Ureter (tissue), 1 donor: ENCODE data around the gene ZBTB18. TPM values are rescaled to one million over a fixed set of nuclear protein-coding genes. Genes with fewer than 3 reads are reported as not detected.
"Not testable (repeated sequence)": the region's sequence is repeated elsewhere in the genome, so short reads cannot be mapped to it uniquely, and the experiment has no call there.

ENCODE experiments used
- DNase-seq: peaks from one replicate; pipeline ENCODE4 v3.0.0-alpha.2; 2020; ENCODE audit warnings: low spot score
- total RNA-seq: library from RNA; stranded (reverse); gene quantifications from one replicate; pipeline ENCODE4 v1.2.4, GENCODE V29; 2023
- donor health status: DM: yes; HTN: yes; CAD: no.

The ZBTB18 gene
- total RNA-seq, 1 donor from 2014 or later = 14.2 TPM

DNA sequence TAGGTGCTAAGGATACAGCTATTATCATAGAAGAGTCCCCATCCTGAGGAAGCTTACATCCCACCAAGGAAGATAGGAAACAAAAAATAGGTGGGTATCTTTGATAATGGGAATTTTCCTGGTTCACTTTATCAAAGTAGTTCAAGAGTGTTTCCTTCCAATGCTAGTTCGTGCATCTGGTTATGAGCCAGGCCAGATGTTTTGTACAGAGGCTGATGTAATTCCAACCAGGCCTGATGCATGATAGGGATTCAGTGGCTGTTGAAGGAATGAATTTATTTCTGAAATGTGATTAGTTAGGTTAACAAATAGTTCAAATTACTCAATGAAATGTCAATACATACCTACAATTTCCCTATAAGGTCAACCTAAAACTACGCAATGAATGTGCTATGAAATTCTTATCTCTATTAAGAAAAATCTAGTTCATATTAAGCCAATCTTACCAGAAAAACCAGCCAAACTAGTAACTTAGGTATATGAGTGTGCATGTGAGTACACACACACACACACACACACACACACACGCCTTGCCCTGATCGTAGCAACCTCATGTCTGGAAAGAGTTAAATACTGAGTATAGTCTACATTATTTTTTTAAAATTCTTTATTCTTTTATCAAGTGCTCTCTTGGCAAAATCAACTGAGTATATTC, 9.5 kb upstream of the ZBTB18 start:
- DNase-seq = no peak

DNA sequence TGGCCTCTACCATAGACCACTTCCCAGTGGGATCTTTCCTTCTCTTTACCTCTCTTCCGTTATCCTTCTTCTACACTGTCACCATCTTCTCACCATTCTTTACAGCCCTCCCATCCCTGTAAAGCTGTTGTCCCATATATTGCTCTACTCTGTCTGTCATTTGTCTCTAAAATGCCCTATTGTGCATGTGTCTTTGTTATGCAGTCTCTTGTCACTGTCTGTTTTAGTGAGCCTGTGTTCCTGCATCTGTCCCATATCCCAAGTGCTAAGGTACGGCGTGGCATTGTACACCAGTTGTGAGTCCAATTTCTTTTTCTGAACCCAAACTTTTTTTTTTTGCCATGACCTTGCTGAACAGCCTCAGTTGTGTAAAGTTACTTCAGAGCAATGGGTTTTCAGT, 8.8 kb upstream of the ZBTB18 start:
- DNase-seq = no peak

DNA sequence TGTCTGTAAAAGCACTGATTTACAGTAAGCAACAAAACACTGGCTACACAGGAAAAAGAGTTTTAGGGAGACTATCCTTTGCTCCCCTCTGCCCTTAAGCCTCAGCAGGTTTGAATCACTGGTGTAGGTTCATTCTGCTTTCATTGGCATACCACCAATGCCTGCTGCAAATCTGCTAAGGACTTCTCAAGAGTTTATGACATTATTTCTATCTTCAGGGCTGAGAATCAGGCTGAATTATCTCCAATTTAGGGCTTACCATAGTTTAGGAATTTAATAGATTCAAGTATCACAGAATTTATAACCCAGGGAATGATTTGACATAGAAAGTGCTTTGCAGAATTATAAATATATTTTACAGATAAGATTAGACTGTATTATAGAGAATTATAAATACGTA, 6.7 kb upstream of the ZBTB18 start:
- no peak for DNase-seq

DNA sequence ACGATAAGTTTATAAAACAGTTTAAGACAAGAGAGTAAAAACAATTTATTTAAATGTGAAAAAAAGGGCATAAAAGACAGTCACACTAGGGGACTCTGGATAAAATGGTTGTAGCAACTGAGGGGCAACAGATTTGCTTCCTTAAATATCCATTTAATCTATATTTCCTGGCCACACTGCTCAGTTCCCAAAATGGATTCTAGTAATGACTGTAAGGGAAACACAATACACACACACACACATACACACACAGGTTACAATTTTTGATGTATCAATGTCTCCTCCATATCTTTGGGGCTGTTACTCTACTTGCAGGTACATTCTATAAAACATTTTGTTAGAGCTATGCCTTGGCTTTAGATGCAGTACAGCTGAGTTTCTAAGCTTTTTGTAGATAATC, 4.8 kb upstream of the ZBTB18 start:
- not testable (repeated sequence) for DNase-seq

DNA sequence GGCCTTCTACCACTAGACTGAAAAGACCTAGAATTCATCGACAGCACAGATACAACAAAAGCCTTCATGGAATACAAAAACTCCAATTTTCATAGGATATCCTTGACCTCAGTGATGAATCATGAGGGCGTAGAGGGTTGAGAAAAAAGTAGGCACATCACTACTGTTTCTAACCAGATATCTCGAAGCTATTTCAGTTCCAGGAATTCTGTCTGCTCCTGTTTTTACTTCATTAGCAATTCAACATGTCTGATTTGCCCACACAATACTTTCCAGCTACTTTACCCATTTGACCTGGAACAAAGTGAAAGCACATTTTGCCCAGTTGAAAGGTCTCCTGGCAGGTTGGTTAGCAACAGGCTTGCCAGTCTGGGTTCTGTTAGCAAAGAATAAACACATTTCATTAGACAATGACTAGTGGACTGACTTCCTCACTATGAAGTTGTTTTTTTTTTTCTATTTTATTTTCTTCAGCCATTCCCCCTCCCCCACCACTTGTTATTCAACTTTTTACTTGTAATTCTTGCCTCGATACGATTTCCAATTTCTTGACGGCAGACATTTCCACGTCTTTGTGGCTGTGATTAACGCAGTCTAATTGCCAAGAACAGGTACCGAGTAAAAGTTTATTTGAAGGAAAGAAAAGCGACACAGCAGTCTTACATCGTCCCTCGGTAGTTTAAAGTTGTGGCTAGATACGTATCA, 4.0 kb upstream of the ZBTB18 start:
- DNase-seq = no peak

DNA sequence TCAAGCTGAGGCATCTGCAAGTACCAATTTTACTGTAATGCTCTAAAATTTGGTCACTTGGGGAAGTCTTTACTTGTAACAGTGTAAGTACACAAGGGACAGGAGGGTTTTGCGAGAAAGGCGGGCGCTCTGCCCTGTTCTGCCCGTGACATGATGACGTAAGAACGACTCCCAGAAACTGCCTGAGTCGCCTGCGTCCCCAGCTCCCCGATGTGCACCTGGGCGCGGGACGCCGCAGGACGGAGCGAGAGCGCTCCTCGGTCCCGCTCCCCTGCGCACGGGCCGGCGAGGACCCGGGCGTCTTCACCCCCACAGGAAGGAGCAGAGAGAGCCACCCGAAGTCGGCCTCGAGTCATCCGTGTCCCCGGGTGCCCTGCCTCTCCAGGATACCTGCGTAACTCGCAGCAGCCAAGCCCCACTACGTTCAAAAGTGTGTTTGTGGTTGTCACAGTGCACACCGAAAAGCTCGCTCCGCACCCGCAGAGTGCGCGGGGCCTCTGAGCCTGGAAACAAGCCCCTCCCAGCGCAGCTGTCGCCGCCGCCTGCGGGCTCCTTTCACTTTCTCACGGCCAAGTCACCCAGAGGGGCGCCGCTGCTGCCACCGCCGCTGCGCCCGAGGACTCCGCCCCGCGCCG, 3.3 kb upstream of the ZBTB18 start:
- peak; percentile 76 for DNase-seq

DNA sequence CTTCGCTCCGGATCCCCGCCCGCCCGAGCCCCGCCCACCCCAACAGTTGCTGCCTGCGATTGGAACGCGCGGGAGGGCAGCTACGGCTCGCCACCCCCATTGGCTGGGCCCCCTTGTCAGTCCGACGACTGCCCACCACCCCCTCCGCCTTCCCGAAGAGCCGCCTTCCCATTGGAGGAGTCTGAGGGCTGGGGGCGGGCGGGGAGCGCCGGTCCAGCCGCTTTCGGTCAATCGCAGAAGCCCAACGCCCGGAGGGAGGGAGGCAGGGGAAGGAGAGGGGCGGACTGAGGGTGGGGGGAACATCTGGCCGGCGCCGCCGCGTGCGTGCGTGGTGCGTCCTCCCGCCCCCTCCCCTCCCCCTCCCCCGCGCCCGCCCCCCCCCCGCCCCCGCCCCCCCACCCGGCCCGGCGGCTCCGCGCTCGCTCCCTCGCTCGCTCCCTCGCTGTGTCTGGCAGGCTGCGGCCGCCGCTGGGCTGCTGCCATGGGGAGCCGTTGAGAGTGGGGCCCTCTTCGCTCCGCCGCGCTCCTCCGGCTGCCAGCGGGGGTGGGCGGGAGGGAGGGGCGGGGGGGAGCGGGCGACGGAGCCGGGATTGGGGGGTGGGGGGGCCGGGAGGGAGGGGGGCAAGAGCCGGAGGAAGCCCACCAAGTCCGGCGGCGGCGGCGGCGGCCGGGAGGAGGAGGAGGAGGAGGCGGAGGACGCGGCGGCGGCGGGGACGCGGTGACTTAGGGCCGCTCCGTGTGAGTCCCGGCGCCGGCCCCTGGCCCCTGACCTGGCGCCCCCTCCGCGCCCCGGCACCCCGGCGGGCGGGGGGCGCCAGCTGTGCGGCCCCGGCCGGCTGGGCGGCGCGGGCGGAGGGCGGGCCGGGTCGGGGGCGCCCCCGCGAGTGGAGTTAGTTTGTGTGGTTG, 2.6 kb upstream of the ZBTB18 start:
- peak; percentile 99 for DNase-seq

DNA sequence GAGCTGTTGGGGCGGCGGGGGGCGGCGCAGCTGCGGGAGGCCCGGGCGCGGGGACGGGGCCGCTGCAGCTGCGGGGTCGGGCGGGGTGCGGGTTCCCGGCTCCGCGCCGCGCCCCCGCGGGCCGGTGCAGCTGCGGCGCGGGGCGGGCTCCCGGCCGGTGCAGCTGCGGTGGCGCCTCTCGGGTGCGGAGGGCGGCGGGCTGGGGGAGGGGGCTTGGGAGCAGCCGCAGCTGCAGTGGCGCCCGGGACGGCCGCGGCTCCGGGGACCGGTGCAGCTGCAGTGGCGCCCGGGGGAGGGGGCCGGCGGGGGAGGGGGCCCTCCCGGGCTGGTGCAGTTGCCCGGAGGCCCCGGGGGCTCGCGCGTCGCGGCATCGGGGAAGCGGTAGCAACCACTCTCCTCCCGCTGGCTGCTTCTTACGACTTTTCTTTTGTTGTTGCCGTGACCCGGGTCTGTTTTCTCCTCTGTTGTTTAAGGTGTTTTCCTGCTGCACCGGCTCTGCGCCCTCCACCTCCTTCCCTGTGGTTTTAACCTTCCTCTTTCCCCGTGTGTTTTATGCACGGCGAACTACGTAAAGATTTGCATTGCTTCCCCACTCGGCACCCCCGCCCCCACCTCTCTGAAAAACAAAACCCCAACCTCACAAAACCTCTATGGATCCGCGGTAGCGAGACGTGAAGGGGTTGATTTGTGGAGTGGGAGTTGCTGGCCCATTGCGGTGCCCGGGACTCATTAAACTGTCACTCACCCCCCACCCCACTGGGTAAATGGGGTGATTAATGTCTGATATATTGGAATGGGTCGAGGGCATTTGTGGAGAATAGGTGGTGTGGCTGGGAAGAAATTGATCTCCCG, 1.7 kb upstream of the ZBTB18 start:
- DNase-seq = no peak

DNA sequence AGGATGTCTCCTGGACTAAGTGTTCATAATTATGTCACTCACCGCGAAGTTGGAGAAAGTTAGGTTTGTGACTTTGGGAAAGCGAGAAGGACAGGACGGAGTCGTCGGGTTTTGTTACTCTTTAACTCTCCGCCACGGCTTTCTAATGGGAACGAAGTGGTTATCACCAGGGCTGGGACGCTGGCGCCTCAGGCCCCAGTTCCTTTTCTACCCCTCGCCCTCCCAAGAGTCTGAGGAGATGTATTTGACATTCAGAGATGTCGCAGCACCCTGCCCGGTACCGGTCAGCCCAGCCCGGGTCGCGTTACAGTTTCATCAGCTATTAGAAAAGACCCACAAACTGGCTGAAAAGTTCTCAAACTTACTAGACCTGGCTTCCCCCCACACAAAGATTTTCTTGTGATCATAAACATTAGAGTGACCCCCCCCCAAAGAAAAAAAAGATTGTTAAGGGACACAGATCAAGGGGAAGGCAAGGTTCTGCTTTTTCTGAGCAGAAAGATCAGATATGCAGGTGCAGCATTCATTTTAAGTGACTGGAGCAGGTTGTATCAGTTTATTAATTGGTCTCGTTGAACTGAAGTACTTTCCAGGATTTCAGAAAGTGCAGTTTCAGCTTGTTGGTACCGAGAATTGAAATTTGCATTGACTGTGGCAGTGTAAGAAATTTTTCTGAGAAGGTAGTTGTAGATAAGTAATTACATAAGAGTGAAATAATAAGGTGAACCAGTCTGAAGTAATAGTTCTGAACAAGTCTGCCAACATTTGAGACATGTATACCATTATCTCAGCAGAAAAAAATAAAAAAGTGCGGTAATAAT, 859 bp upstream of the ZBTB18 start:
- DNase-seq = no peak

DNA sequence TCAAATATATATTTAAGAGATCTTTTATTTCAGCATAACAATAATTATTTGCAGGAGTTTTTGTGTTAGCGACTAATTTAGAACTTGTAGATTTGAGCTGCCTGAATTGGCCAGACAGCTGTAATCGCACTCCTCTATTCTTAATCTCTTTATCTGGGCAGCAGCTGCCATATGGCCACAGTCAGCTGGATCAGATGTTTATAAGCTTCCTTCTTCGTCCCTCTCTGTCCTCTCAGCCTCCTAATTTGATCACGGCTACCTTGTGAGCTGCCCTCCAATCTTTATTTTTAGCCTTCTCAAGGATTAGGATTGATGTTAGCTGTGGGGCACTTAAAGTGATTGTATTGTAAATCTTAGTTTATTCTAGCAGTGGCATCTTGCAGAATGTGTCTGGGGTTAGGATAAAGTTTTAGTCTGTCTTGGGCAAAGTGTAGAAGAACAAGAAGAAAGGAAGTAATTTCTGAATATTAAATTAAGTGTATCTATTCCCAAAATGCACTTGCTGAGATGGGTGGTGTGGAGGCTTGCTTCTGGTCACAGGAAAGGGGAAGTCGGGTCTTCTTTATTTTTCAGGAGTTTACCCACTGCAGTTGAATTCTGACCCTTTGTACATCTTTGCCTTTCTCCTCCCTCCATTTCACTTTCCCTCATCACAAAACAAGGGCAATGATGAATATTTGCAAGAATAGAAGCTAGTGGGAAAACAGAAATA, 1.1 kb downstream of the ZBTB18 start:
- no peak for DNase-seq

DNA sequence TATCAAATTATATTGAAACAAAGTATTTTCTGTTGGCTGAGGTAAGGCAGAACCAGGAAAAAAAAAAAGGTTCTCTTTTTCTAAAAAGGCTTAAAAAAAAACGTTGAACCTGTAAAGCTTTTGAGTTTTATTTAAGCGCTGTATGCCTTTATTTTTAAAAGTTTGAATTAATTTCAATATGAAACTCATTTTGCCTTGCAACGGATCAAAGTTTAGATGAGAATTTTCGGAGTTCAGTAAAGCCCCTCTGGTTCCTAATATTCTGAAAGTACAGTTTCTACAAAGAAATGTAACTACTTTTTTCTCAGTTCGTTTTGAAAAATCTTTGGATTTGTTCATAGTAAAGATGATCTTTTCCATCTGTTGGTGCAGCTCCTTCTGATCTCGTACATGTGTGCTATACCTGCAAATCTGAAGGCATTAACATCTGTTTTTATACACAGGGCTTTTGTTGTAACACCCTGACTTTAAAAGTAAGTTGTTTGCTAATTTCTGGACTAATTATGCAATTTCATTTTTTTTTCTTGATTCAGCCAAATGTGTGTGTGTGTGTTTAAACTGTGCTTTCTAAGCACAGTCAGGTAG, 1.7 kb downstream of the ZBTB18 start:
- no peak for DNase-seq

DNA sequence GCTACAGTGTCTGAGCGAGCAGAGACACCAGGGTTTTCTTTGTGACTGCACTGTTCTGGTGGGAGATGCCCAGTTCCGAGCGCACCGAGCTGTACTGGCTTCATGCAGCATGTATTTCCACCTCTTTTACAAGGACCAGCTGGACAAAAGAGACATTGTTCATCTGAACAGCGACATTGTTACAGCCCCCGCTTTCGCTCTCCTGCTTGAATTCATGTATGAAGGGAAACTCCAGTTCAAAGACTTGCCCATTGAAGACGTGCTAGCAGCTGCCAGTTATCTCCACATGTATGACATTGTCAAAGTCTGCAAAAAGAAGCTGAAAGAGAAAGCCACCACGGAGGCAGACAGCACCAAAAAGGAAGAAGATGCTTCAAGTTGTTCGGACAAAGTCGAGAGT, 2.7 kb downstream of the ZBTB18 start:
- peak; percentile 28 for DNase-seq

DNA sequence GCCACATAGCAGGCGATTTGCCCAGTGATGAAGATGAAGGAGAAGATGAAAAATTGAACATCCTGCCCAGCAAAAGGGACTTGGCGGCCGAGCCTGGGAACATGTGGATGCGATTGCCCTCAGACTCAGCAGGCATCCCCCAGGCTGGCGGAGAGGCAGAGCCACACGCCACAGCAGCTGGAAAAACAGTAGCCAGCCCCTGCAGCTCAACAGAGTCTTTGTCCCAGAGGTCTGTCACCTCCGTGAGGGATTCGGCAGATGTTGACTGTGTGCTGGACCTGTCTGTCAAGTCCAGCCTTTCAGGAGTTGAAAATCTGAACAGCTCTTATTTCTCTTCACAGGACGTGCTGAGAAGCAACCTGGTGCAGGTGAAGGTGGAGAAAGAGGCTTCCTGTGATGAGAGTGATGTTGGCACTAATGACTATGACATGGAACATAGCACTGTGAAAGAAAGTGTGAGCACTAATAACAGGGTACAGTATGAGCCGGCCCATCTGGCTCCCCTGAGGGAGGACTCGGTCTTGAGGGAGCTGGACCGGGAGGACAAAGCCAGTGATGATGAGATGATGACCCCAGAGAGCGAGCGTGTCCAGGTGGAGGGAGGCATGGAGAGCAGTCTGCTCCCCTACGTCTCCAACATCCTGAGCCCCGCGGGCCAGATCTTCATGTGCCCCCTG, 3.3 kb downstream of the ZBTB18 start:
- DNase-seq = peak; percentile 30

DNA sequence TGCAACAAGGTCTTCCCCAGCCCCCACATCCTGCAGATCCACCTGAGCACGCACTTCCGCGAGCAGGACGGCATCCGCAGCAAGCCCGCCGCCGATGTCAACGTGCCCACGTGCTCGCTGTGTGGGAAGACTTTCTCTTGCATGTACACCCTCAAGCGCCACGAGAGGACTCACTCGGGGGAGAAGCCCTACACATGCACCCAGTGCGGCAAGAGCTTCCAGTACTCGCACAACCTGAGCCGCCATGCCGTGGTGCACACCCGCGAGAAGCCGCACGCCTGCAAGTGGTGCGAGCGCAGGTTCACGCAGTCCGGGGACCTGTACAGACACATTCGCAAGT, 3.8 kb downstream of the ZBTB18 start:
- DNase-seq = peak; percentile 35

DNA sequence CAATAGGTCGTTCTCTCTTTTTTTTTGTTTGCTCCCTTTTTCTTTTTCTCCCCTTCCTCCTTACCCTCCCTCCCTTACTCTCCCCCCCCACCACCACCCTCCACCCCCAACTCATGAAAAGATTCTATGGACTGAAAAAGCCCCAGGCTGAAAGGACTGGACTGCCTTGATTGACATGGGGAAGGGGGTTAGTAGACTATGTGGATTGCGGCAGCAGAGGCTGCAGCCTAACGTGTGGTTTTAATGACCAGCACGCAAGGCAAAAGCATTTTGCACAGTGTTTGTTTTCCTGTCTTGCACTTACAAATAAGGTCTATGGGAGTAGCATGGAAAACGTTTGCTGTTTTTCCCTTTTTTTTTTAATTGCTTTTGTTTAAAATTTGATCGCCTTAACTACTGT, 5.5 kb downstream of the ZBTB18 start:
- no peak for DNase-seq

DNA sequence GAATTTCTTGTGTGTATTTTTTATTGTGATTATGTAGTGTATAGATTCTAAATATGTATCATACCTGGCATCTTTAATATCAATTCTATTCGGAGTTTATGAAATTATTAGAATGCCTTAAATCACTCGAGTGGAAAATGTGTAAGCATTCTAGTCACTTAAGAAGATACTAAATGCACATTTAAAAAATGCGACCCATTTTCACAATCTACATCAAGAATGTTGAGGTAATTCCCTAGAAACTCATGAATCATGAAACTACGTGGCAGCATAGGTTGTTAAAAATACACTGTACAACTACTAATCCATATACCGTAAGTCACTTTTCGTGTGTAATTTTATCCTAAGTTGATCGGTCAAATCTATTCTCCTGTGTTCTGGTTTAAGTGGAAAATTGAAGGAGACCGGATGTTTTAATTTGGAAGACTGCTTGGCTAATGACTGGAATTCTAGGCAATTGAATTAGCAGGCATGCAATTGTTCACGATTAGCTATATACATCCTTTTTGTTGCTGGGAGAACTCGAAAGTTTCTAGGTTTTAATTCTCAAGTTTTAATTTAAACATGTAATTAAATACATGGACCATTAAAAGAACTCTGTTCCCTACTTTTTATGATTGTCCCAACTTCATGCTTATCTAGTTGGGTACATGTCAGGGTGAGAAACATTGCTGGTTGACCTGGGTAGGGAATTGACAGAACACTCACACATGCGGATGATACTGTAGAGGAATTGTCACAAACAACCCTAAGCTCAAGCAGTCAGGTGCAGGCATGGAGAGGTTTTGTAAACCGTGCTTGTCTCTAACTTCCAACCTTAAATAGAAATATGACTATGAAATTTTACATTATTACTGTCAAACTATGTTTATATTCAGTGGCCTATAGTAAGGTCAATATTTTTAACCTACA, 6.6 kb downstream of the ZBTB18 start:
- DNase-seq = no peak

DNA sequence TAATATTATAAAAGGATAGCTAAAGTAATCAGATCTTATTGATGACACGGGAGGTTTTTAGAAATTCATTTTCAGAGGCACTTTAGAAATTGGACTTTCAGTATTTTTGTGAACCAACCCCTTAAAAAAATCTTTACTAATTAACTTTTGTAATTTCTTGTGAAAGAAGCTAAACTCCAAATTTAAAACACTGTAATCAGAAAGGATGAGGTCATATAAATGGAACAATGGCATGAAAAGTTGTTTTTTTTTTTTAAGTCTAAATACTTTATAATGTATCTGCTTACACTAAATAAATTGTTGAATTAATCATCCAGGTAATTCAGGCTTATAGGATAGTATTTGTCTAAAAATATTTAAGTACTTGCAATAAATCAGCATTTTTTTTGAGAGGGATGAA, 9.0 kb downstream of the ZBTB18 start:
- no peak for DNase-seq

DNA sequence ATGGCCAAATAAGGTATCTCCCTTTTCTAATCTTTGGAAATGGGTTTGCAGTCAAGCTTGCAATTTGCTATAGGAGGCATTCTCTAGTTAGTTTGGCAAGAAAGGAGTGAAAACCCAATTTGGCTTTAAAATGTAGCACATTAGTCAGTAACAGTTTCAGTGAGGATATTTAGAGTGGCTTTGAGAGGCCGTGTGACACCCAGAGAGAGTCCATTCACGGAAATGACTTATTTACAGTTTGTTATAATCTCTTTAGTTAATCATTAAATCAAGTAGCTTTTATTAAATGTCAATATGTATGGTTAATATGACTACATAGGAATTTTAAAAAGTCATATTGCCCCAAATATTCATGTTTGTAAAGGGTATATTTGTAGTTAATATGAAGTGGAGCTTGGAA, 9.6 kb downstream of the ZBTB18 start:
- DNase-seq = no peak
